ENCODE results near the gene OSBPL5. TPM values are rescaled to one million over a fixed set of nuclear protein-coding genes. Genes with fewer than 3 reads are reported as not detected.

Gene OSBPL5
- total RNA-seq, 2 experiments from 2014 or later, result 0.63 to 2.7 TPM

DNA sequence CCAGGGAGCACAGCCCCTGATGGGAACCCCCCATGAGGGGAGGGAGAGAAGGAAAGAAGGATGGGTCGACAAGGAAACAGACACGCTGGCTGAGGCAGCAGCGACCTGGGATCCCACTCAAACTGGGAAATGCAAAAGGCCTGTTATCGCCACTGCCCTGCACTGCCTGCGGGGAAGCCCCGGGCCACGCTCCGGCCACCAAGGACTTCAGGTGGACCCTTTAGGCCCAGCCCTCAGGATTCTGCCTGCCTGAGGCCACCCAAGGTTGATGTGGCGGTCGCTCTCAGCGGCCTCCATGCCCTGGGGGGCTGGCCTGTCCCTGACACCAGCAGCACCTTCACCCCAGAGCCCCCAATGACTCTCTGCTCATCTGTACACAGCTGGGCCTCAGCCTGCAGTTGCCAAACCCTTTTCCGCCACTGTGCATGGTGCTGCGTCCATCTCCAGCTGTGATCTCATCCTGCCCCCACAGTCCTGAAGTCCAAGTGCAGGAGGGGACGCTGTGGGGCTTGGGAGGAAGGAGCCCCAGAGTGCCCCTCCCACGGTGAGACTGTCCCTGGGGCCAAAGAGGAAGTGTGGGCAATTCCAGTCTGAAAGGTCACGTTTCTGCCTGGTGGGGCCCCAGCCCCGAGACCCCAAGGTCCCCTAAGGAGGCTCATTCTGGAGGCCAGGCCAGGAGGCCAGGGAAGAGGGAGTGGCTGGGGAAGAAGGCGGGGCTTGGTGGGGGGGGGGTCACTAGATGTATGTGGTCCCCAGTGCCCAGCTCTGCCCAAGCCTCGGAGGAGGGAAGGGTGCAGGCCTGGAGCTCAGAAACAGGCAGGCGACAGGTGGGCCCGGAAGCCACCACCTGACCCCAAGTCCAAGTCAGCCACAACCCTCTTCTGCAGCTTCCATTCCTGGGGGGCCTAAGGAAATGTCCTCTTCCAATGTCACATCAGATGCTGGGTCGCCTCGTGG, 31.6 kb downstream of the OSBPL5 start:
- Histone ChIP-seq H3K27ac (ENCODE audit: low read depth, low read length, poor library complexity, severe bottlenecking) (no peak overlapping the region), H4K20me1 (ENCODE audit: insufficient read depth, low read length) (no peaks in the 10 kb centered on the region), H3K9me3 (ENCODE audit: low read length) (no peaks in the 10 kb centered on the region), H3K4me3 (ENCODE audit: low read depth, low read length, poor library complexity, severe bottlenecking) (no peak overlapping the region), H2AFZ (ENCODE audit: low read length) (no peak overlapping the region), H3K9me2 (ENCODE audit: insufficient read depth, low read length) (no peaks in the 10 kb centered on the region), H3K79me2 (ENCODE audit: insufficient read depth, low read depth, low read length) (no peaks in the 10 kb centered on the region), H3K36me3 (ENCODE audit: insufficient read depth, low read length) (no peaks in the 10 kb centered on the region), H3K4me2 (ENCODE audit: low read length) (no peak overlapping the region), H3K4me1 (ENCODE audit: insufficient read depth, low read length, poor library complexity, severe bottlenecking) (no peaks in the 10 kb centered on the region)
- DNase-seq (ENCODE audit: low spot score), result no peak
- ChIA-PET CTCF (ENCODE audit: unreplicated experiment) (no interaction called here), POLR2A (no interaction called here)
- intact Hi-C loops (cut with micrococcal nuclease; ENCODE audit: unreplicated experiment), result no loop called here
- BruUV-seq (replicated peaks), result no TSS peak
- TF ChIP-seq, protein P1, sequence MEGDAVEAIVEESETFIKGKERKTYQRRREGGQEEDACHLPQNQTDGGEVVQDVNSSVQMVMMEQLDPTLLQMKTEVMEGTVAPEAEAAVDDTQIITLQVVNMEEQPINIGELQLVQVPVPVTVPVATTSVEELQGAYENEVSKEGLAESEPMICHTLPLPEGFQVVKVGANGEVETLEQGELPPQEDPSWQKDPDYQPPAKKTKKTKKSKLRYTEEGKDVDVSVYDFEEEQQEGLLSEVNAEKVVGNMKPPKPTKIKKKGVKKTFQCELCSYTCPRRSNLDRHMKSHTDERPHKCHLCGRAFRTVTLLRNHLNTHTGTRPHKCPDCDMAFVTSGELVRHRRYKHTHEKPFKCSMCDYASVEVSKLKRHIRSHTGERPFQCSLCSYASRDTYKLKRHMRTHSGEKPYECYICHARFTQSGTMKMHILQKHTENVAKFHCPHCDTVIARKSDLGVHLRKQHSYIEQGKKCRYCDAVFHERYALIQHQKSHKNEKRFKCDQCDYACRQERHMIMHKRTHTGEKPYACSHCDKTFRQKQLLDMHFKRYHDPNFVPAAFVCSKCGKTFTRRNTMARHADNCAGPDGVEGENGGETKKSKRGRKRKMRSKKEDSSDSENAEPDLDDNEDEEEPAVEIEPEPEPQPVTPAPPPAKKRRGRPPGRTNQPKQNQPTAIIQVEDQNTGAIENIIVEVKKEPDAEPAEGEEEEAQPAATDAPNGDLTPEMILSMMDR (conservative IDR thresholded peaks at IDR 0.05; ENCODE audit: low read length), result no peak
- no peak for TF ChIP-seq EZH2phosphoT487 (IDR thresholded peaks at IDR 0.05; ENCODE audit: borderline replicate concordance, low read depth, low read length)

- no peak for DNase-seq (ENCODE audit: low spot score)
- no peak overlapping the region for H3K4me3 ChIP-seq (ENCODE audit: low read depth, low read length, poor library complexity, severe bottlenecking)
- H3K79me2 ChIP-seq (ENCODE audit: insufficient read depth, low read depth, low read length), result no peaks in the 10 kb centered on the region
- H3K4me2 ChIP-seq (ENCODE audit: low read length), result no peak overlapping the region
- no peak overlapping the region for H3K27ac ChIP-seq (ENCODE audit: low read depth, low read length, poor library complexity, severe bottlenecking)
- POLR2A ChIA-PET, result interaction anchor here (0.7 kb wide), 1 partner anchor 25 kb away, joined by 3 read pairs; no protein-coding TSS in a partner anchor
- no peaks in the 10 kb centered on the region for H3K36me3 ChIP-seq (ENCODE audit: insufficient read depth, low read length)
- no peak overlapping the region for H2AFZ ChIP-seq (ENCODE audit: low read length)
- CTCF ChIA-PET (ENCODE audit: unreplicated experiment), result no interaction called here
- H3K9me3 ChIP-seq (ENCODE audit: low read length), result no peaks in the 10 kb centered on the region
- TF ChIP-seq EZH2phosphoT487 (IDR thresholded peaks at IDR 0.05; ENCODE audit: borderline replicate concordance, low read depth, low read length), result no peak
- TF ChIP-seq, protein P1 (conservative IDR thresholded peaks at IDR 0.05; ENCODE audit: low read length), result no peak
- H4K20me1 ChIP-seq (ENCODE audit: insufficient read depth, low read length), result no peaks in the 10 kb centered on the region
- no peaks in the 10 kb centered on the region for H3K9me2 ChIP-seq (ENCODE audit: insufficient read depth, low read length)
- intact Hi-C loops (cut with micrococcal nuclease; ENCODE audit: unreplicated experiment), result no loop called here
- no peaks in the 10 kb centered on the region for H3K4me1 ChIP-seq (ENCODE audit: insufficient read depth, low read length, poor library complexity, severe bottlenecking)
- BruUV-seq (replicated peaks), result no TSS peak
Observed at GRCh38 chr11:3132831-3133260, 32.3 kb downstream of the OSBPL5 start.

DNA sequence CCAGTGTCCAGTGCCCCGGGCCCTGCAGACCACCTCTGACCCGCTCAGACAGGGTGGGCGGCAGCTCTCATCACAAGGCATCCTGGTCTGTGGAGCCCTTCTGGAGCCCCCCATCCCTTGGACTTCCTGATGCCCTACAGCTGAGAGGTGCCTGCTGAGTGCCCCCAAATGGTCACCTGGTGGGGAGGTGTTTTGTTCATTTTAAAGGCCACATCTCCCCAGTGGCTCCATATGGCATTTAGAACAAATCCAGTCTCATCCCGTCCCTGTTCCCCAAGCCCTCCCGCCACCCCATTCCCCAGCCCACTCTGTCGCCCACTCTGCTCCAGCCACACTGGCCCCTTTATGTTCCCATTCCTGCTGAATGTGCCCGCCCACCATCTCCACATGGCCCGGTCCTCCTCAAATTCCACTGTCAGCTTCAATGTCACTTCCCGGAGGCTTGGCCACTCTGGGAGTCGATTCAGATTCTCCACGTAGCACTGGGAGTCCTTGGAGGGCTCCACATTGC, 32.8 kb downstream of the OSBPL5 start:
- H3K9me2 ChIP-seq (ENCODE audit: insufficient read depth, low read length), result no peaks in the 10 kb centered on the region
- CTCF ChIA-PET (ENCODE audit: unreplicated experiment), result no interaction called here
- no peaks in the 10 kb centered on the region for H3K79me2 ChIP-seq (ENCODE audit: insufficient read depth, low read depth, low read length)
- no peak for TF ChIP-seq EZH2phosphoT487 (IDR thresholded peaks at IDR 0.05; ENCODE audit: borderline replicate concordance, low read depth, low read length)
- TF ChIP-seq, protein P1 (conservative IDR thresholded peaks at IDR 0.05; ENCODE audit: low read length), result no peak
- no peak overlapping the region for H3K4me2 ChIP-seq (ENCODE audit: low read length)
- H3K36me3 ChIP-seq (ENCODE audit: insufficient read depth, low read length), result no peaks in the 10 kb centered on the region
- no peaks in the 10 kb centered on the region for H4K20me1 ChIP-seq (ENCODE audit: insufficient read depth, low read length)
- H3K27ac ChIP-seq (ENCODE audit: low read depth, low read length, poor library complexity, severe bottlenecking), result no peak overlapping the region
- no TSS peak for BruUV-seq (replicated peaks)
- no peaks in the 10 kb centered on the region for H3K4me1 ChIP-seq (ENCODE audit: insufficient read depth, low read length, poor library complexity, severe bottlenecking)
- no peak overlapping the region for H3K4me3 ChIP-seq (ENCODE audit: low read depth, low read length, poor library complexity, severe bottlenecking)
- DNase-seq (ENCODE audit: low spot score), result no peak
- no peak overlapping the region for H2AFZ ChIP-seq (ENCODE audit: low read length)
- intact Hi-C loops (cut with micrococcal nuclease; ENCODE audit: unreplicated experiment), result no loop called here
- POLR2A ChIA-PET, result interaction anchor here (0.7 kb wide), 1 partner anchor 25 kb away, joined by 3 read pairs; no protein-coding TSS in a partner anchor
- no peaks in the 10 kb centered on the region for H3K9me3 ChIP-seq (ENCODE audit: low read length)

Measured in OCI-LY7 (cell line).